Measurements from ENCODE around the gene TMUB2.

- peak; percentile 8; the same call in 1 of the 2 replicates for TF ChIP-seq TAF1 (IDR thresholded peaks at IDR 0.05; ENCODE audit: low read depth, low read length)
- no peak for TF ChIP-seq POLR2A (IDR thresholded peaks at IDR 0.05; ENCODE audit: low read depth, low read length)
- TF ChIP-seq POLR2AphosphoS5 (IDR thresholded peaks at IDR 0.05; ENCODE audit: low read depth, low read length), result peak; percentile 65; the same call in 1 of the 2 replicates
- TF ChIP-seq SPI1 (IDR thresholded peaks at IDR 0.05; ENCODE audit: low read depth, low read length), result peak; percentile 31; the same call in 1 of the 2 replicates
Observed at GRCh38 chr17:44210342-44211192, 23.8 kb downstream of the TMUB2 start.

Data from GM12891 (cell line).